Mucosa of stomach (tissue), 1 donor: ENCODE results near the gene MICAL3.

Source experiments
- H3K27me3 ChIP-seq: one replicate; pipeline ENCODE4 v1.7.0; 2013; ENCODE audit warnings: mild to moderate bottlenecking, low read length; ENCODE audit not compliant: control insufficient read depth, insufficient read depth
- H3K36me3 ChIP-seq: one replicate; pipeline ENCODE4 v1.7.0; 2013; ENCODE audit warnings: low read length; ENCODE audit not compliant: control insufficient read depth, insufficient read depth
- H3K4me1 ChIP-seq: one replicate; pipeline ENCODE4 v1.7.0; 2013; ENCODE audit warnings: mild to moderate bottlenecking, low read length; ENCODE audit not compliant: control insufficient read depth, insufficient read depth
- H3K4me3 ChIP-seq: one replicate; pipeline ENCODE4 v1.7.0; 2013; ENCODE audit warnings: low read length
- H3K9ac ChIP-seq: one replicate; pipeline ENCODE4 v1.7.0; 2013; ENCODE audit warnings: mild to moderate bottlenecking, low read length, moderate library complexity
- H3K9me3 ChIP-seq: one replicate; pipeline ENCODE4 v1.7.0; 2013; ENCODE audit warnings: mild to moderate bottlenecking, low read length, moderate library complexity; ENCODE audit not compliant: control insufficient read depth
- donor health status: Pancreatic carcinoma.

The MICAL3 gene

GRCh38 chr22:17792854-17793434 is 231.4 kb downstream of the MICAL3 start:
- H3K36me3 ChIP-seq, result no peaks in the 10 kb centered on the region
- no peak overlapping the region for H3K9ac ChIP-seq
- H3K4me1 ChIP-seq, result no peaks in the 10 kb centered on the region
- no peaks in the 10 kb centered on the region for H3K9me3 ChIP-seq
- no peaks in the 10 kb centered on the region for H3K27me3 ChIP-seq
- no peak overlapping the region for H3K4me3 ChIP-seq

GRCh38 chr22:17792299-17792698 is 232.1 kb downstream of the MICAL3 start:
- H3K36me3 ChIP-seq, result no peaks in the 10 kb centered on the region
- H3K4me3 ChIP-seq, result no peak overlapping the region
- no peaks in the 10 kb centered on the region for H3K9me3 ChIP-seq
- no peaks in the 10 kb centered on the region for H3K4me1 ChIP-seq
- H3K27me3 ChIP-seq, result no peaks in the 10 kb centered on the region
- no peak overlapping the region for H3K9ac ChIP-seq

- no peaks in the 10 kb centered on the region for H3K4me1 ChIP-seq
- no peaks in the 10 kb centered on the region for H3K36me3 ChIP-seq
- no peaks in the 10 kb centered on the region for H3K9me3 ChIP-seq
- no peak overlapping the region for H3K9ac ChIP-seq
- H3K27me3 ChIP-seq, result no peaks in the 10 kb centered on the region
- no peak overlapping the region for H3K4me3 ChIP-seq
Observed at GRCh38 chr22:17791196-17791595, 233.2 kb downstream of the MICAL3 start.

GRCh38 chr22:17789379-17790200 is 234.8 kb downstream of the MICAL3 start:
- H3K9ac ChIP-seq, result no peak overlapping the region
- H3K36me3 ChIP-seq, result no peaks in the 10 kb centered on the region

GRCh38 chr22:17788528-17789378 is 235.6 kb downstream of the MICAL3 start:
- no peaks in the 10 kb centered on the region for H3K36me3 ChIP-seq
- no peaks in the 10 kb centered on the region for H3K27me3 ChIP-seq
- H3K9ac ChIP-seq, result no peak overlapping the region
- no peaks in the 10 kb centered on the region for H3K4me1 ChIP-seq
- H3K9me3 ChIP-seq, result no peaks in the 10 kb centered on the region
- no peak overlapping the region for H3K4me3 ChIP-seq

More at GRCh38 chr22:17789379-17790200, 234.8 kb downstream of the MICAL3 start:
- H3K4me1 ChIP-seq, result no peaks in the 10 kb centered on the region
- no peaks in the 10 kb centered on the region for H3K27me3 ChIP-seq
- no peak overlapping the region for H3K4me3 ChIP-seq
- H3K9me3 ChIP-seq, result no peaks in the 10 kb centered on the region

- Histone ChIP-seq H3K9ac (no peak overlapping the region), H3K36me3 (no peaks in the 10 kb centered on the region), H3K4me3 (no peak overlapping the region)
Observed at GRCh38 chr22:17787716-17788330, 236.5 kb downstream of the MICAL3 start.

GRCh38 chr22:17787241-17787640 is 237.1 kb downstream of the MICAL3 start:
- H3K4me3 ChIP-seq, result no peak overlapping the region
- no peaks in the 10 kb centered on the region for H3K27me3 ChIP-seq
- H3K9me3 ChIP-seq, result no peaks in the 10 kb centered on the region
- H3K36me3 ChIP-seq, result no peaks in the 10 kb centered on the region
- no peak overlapping the region for H3K9ac ChIP-seq
- peaks cover 10% of the 10 kb centered on the region for H3K4me1 ChIP-seq

More at GRCh38 chr22:17787716-17788330, 236.5 kb downstream of the MICAL3 start:
- Histone ChIP-seq H3K9me3 (no peaks in the 10 kb centered on the region), H3K4me1 (peaks cover 4% of the 10 kb centered on the region), H3K27me3 (no peaks in the 10 kb centered on the region)

GRCh38 chr22:17786435-17787161 is 237.8 kb downstream of the MICAL3 start:
- peaks cover 16% of the 10 kb centered on the region for H3K4me1 ChIP-seq
- no peak overlapping the region for H3K9ac ChIP-seq
- H3K4me3 ChIP-seq, result no peak overlapping the region
- no peaks in the 10 kb centered on the region for H3K27me3 ChIP-seq
- no peaks in the 10 kb centered on the region for H3K9me3 ChIP-seq
- no peaks in the 10 kb centered on the region for H3K36me3 ChIP-seq

- Histone ChIP-seq H3K9ac (no peak overlapping the region), H3K4me3 (no peak overlapping the region), H3K4me1 (peaks cover 24% of the 10 kb centered on the region), H3K27me3 (no peaks in the 10 kb centered on the region), H3K9me3 (no peaks in the 10 kb centered on the region), H3K36me3 (no peaks in the 10 kb centered on the region)
Observed at GRCh38 chr22:17785185-17786184, 238.9 kb downstream of the MICAL3 start.

GRCh38 chr22:17784776-17785175 is 239.6 kb downstream of the MICAL3 start:
- H3K27me3 ChIP-seq, result peaks cover 4% of the 10 kb centered on the region
- H3K4me1 ChIP-seq, result peaks cover 24% of the 10 kb centered on the region
- no peaks in the 10 kb centered on the region for H3K9me3 ChIP-seq
- H3K9ac ChIP-seq, result no peak overlapping the region
- no peaks in the 10 kb centered on the region for H3K36me3 ChIP-seq
- no peak overlapping the region for H3K4me3 ChIP-seq
